Mucosa of descending colon (tissue), 3 donors: ENCODE measurements around the gene SH3RF2. TPM values are rescaled to one million over a fixed set of nuclear protein-coding genes. Genes with fewer than 3 reads are reported as not detected.

Source experiments
- ATAC-seq: fragments of 200-7000 bp; cut with Tn5 transposase; one replicate; pipeline ENCODE4 v1.9.1; 2020; ENCODE audit warnings: mild to moderate bottlenecking, moderate library complexity
- DNase-seq, 3 donors: peaks; one replicate each; pipeline ENCODE4 v3.0.0-alpha.2; 2020
- H3K36me3 ChIP-seq: fragments of 200-600 bp; one replicate; pipeline ENCODE4 v1.8.0; 2021; ENCODE audit warnings: low read depth, mild to moderate bottlenecking
- H3K4me1 ChIP-seq: fragments of 200-600 bp; one replicate; pipeline ENCODE4 v1.8.0; 2021; ENCODE audit warnings: low read depth, mild to moderate bottlenecking
- H3K4me3 ChIP-seq: fragments of 200-600 bp; one replicate; pipeline ENCODE4 v1.8.0; 2021; ENCODE audit warnings: mild to moderate bottlenecking
- H3K9me3 ChIP-seq: fragments of 200-600 bp; one replicate; pipeline ENCODE4 v1.8.0; 2021; ENCODE audit warnings: mild to moderate bottlenecking
- intact Hi-C, 2 donors: fragments of 100-400 bp; cut with DNase I in 1 of 2; cut with micrococcal nuclease in 1 of 2; formaldehyde crosslinking; loops; one replicate each; pipeline versions ENCODE4 v1.11.0 to v1.11.1; 2022; cut with DNase I, micrococcal nuclease
- total RNA-seq, 3 donors: library from RNA; stranded (reverse); fragmentation: NEBNext Ultra II Directional in 2 of 3; extraction: Animal tissue kit (Norgen Biotek cat#: 25700) in 2 of 3; gene quantifications; one replicate each; pipeline versions ENCODE4 v1.2.1 to v1.2.4, GENCODE V29; 2021 to 2023
- TF ChIP-seq, protein P1 (sequence below): fragments of 200-600 bp; IDR thresholded peaks from one replicate; pipeline ENCODE4 v1.8.0; 2022; ENCODE audit warnings: antibody characterized with exemption, mild to moderate bottlenecking
- donor health status: DM: no; HTN: no; CAD: no; lungs with moderate emphysema.
- donor health status: DM: no; HTN: no; CAD: no.
- donor health status: DM: no; HTN: yes; CAD: no.

Gene SH3RF2
- total RNA-seq, 3 donors from 2014 or later: 36.8 to 99.7 (median 61.5) TPM

DNA sequence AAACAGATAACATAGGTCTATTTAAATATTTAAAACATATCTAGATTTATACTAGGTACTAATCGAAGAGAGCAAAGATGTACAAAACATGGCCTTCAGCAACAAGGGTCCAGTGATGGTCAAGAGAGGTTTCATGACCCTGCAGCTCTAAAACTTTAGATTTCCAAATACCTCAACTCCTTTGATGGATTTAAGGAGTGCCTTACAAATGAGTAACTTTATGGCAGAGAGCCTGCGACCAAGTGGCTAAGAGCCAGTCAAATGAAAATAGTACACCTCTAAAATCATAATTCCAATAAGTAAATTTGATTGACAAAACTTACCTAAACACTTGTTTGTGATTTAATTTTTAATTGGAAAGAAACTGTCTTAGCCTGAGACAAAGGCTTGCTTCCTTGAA is 4.7 kb upstream of the SH3RF2 start:
- TF ChIP-seq, protein P1, sequence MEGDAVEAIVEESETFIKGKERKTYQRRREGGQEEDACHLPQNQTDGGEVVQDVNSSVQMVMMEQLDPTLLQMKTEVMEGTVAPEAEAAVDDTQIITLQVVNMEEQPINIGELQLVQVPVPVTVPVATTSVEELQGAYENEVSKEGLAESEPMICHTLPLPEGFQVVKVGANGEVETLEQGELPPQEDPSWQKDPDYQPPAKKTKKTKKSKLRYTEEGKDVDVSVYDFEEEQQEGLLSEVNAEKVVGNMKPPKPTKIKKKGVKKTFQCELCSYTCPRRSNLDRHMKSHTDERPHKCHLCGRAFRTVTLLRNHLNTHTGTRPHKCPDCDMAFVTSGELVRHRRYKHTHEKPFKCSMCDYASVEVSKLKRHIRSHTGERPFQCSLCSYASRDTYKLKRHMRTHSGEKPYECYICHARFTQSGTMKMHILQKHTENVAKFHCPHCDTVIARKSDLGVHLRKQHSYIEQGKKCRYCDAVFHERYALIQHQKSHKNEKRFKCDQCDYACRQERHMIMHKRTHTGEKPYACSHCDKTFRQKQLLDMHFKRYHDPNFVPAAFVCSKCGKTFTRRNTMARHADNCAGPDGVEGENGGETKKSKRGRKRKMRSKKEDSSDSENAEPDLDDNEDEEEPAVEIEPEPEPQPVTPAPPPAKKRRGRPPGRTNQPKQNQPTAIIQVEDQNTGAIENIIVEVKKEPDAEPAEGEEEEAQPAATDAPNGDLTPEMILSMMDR: no peak
- ATAC-seq (no peak), DNase-seq (no peak)
- no peak overlapping the region for H3K4me3 ChIP-seq
- no peaks in the 10 kb centered on the region for H3K4me1 ChIP-seq
- intact Hi-C loops: no loop called here
- no peaks in the 10 kb centered on the region for H3K9me3 ChIP-seq
- H3K36me3 ChIP-seq: no peaks in the 10 kb centered on the region

- intact Hi-C loops: no loop called here
- no peak for ATAC-seq
Measured at GRCh38 chr5:145934276-145934675, 2.1 kb upstream of the SH3RF2 start.

DNA sequence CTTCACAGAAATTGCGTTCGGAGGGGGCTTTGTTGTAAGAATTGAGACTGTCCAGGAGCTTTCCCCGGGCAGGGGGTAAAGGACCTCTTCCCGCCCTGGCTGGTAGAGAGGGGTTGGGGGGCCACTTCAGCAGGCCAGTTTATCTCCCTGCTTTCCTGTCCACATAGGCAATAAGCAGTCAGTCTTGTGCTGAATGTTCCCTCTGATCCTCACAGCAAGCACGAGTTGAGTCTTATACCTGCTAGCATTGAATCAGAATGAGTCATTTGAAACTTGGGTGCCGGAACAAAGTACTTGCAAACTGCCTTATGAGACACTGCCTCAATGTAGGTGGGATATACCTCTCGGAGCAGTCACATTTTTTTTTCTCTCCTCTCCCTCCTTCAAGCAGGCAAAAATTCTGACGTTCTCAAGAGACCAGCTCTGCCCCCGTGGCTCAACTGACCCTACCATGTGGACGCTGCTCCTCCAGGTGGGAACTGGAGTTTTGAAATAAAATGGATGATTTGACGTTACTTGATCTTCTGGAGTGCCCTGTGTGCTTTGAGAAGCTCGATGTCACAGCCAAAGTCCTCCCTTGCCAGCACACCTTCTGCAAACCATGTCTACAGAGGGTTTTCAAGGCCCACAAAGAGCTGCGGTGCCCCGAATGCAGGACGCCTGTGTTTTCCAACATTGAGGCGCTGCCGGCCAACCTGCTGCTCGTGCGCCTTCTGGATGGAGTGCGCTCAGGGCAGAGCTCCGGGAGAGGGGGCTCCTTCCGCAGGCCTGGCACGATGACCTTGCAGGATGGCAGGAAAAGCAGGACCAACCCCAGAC is 1.3 kb downstream of the SH3RF2 start:
- TF ChIP-seq, protein P1: no peak
- Histone ChIP-seq H3K9me3 (no peaks in the 10 kb centered on the region), H3K36me3 (no peaks in the 10 kb centered on the region), H3K4me3 (peak overlapping the region; percentile 36), H3K4me1 (peaks cover 17% of the 10 kb centered on the region)
- peak; percentile 59 to 63 (median 61) for DNase-seq
- intact Hi-C loops: no loop called here
- ATAC-seq: peak; percentile 65

More at GRCh38 chr5:145934276-145934675, 2.1 kb upstream of the SH3RF2 start:
- Histone ChIP-seq H3K36me3 (no peaks in the 10 kb centered on the region), H3K4me3 (no peak overlapping the region), H3K9me3 (no peaks in the 10 kb centered on the region), H3K4me1 (no peaks in the 10 kb centered on the region)
- TF ChIP-seq, protein P1: no peak
- no peak for DNase-seq

- TF ChIP-seq, protein P1: no peak
Measured at GRCh38 chr5:145938776-145939539, 2.6 kb downstream of the SH3RF2 start.

GRCh38 chr5:145939540-145940065 is 3.2 kb downstream of the SH3RF2 start:
- TF ChIP-seq, protein P1: no peak
- Histone ChIP-seq H3K4me3 (no peak overlapping the region), H3K4me1 (peaks cover 33% of the 10 kb centered on the region), H3K9me3 (no peaks in the 10 kb centered on the region), H3K36me3 (no peaks in the 10 kb centered on the region)
- ATAC-seq (no peak), DNase-seq (no peak)
- intact Hi-C loops: no loop called here

More at GRCh38 chr5:145938776-145939539, 2.6 kb downstream of the SH3RF2 start:
- Histone ChIP-seq H3K4me1 (peaks cover 27% of the 10 kb centered on the region), H3K4me3 (no peak overlapping the region), H3K36me3 (no peaks in the 10 kb centered on the region), H3K9me3 (no peaks in the 10 kb centered on the region)
- intact Hi-C loops: no loop called here
- peak in 1 of 3 donors; percentile 28 for DNase-seq
- ATAC-seq: peak; percentile 2
